ENCODE results near the gene NTRK2. TPM values are rescaled to one million over a fixed set of nuclear protein-coding genes. Genes with fewer than 3 reads are reported as not detected.

The NTRK2 gene
- total and polyA plus RNA-seq, 2 experiments from 2014 or later = 0.03 TPM; not detected in 1

- Mint-ChIP-seq H3K27me3 (ENCODE audit: insufficient read depth, low read depth, poor library complexity) (no peaks in the 10 kb centered on the region), H3K36me3 (ENCODE audit: low read depth) (no peaks in the 10 kb centered on the region), H3K9me3 (no peaks in the 10 kb centered on the region), H3K4me3 (no peak overlapping the region), H3K27ac (no peak overlapping the region), H3K4me1 (no peaks in the 10 kb centered on the region)
- no peaks in the 10 kb centered on the region for H3K27me3 ChIP-seq (ENCODE audit: insufficient read depth)
- H3K4me1 ChIP-seq (ENCODE audit: insufficient read depth) = no peaks in the 10 kb centered on the region
- no peaks in the 10 kb centered on the region for H3K36me3 ChIP-seq (ENCODE audit: insufficient read depth)
- H3K4me2 ChIP-seq = no peak overlapping the region
- ATAC-seq = no peak
- no peak for DNase-seq (ENCODE audit: low spot score)
- H3K27ac ChIP-seq (ENCODE audit: low read depth) = no peak overlapping the region
- H3K4me3 ChIP-seq = no peak overlapping the region
- H4K20me1 ChIP-seq (replicated peaks; ENCODE audit: insufficient read depth) = no peaks in the 10 kb centered on the region
- H2AFZ ChIP-seq = no peak overlapping the region
- no peaks in the 10 kb centered on the region for H3K79me2 ChIP-seq (replicated peaks; ENCODE audit: insufficient read depth)
- no peak for TF ChIP-seq ZNF114 (CRISPR knock-in tag; IDR thresholded peaks at IDR 0.05)
- TF ChIP-seq NANOG (IDR thresholded peaks at IDR 0.05; ENCODE audit: borderline replicate concordance) = no peak
- no peak for TF ChIP-seq EZH2phosphoT487 (IDR thresholded peaks at IDR 0.05; ENCODE audit: unreplicated experiment)
- no peak for TF ChIP-seq POLR2AphosphoS5 (IDR thresholded peaks at IDR 0.05; ENCODE audit: low read depth)
- no peak for TF ChIP-seq ZNF331 (CRISPR knock-in tag; IDR thresholded peaks at IDR 0.05; ENCODE audit: low read depth)
- no peak for TF ChIP-seq REST (IDR thresholded peaks at IDR 0.05; ENCODE audit: unreplicated experiment)
- no peak for TF ChIP-seq STAT1 (IDR thresholded peaks at IDR 0.05; ENCODE audit: unreplicated experiment)
- TF ChIP-seq CTCF (conservative IDR thresholded peaks at IDR 0.05; ENCODE audit: low read depth in 2 of 2) = no peak
- TF ChIP-seq CREB1 (CRISPR knock-in tag; IDR thresholded peaks at IDR 0.05; ENCODE audit: low read depth) = no peak
- TF ChIP-seq ETS1 (IDR thresholded peaks at IDR 0.05) = no peak
- TF ChIP-seq JUNB (IDR thresholded peaks at IDR 0.05; ENCODE audit: unreplicated experiment) = no peak
- no peak for TF ChIP-seq EZH2 (IDR thresholded peaks at IDR 0.05; ENCODE audit: low read depth, unreplicated experiment)
- TF ChIP-seq ZNF462 (CRISPR knock-in tag; IDR thresholded peaks at IDR 0.05) = no peak
- no peaks in the 10 kb centered on the region for H3K9me2 ChIP-seq (ENCODE audit: insufficient read depth)
- H3F3A ChIP-seq (replicated peaks; ENCODE audit: low read depth) = no peaks in the 10 kb centered on the region
Measured at GRCh38 chr9:84903963-84904362, 234.4 kb downstream of the NTRK2 start.

All from GM23338 (cell line).